Stimulated activated naive CD8-positive, alpha-beta T cell treated with anti-CD3 and anti-CD28 coated beads, Interleukin-15, amount 100 ng/mL, for 72 hours (primary cell): Measurements from ENCODE around the gene SPEM3.
A peak's percentile ranks its signal among the peaks of the same experiment; 100 is the strongest.

Source experiments
- ATAC-seq: fragments of 150-1000 bp; cut with Tn5 transposase; 2 replicates; pipeline ENCODE4 v1.10.0; 2021; ENCODE audit warnings: mild to moderate bottlenecking, moderate library complexity
- DNase-seq, 2 donors: peaks; one replicate each; pipeline ENCODE4 v3.0.0; 2021 to 2022
- H3K27ac Mint-ChIP-seq, 2 donors: one replicate each; pipeline ENCODE4 v1.8.0; 2022; ENCODE audit warnings: mild to moderate bottlenecking in 2 of 2, mixed read lengths in 2 of 2, moderate library complexity in 2 of 2
- H3K27me3 Mint-ChIP-seq: one replicate; pipeline ENCODE4 v1.8.0; 2022; ENCODE audit warnings: mixed read lengths
- H3K4me1 Mint-ChIP-seq: one replicate; pipeline ENCODE4 v1.8.0; 2022; ENCODE audit warnings: mild to moderate bottlenecking, mixed read lengths
- H3K4me3 Mint-ChIP-seq, 2 donors: one replicate each; pipeline ENCODE4 v1.8.0; 2022; ENCODE audit warnings: mild to moderate bottlenecking in 2 of 2, mixed read lengths in 2 of 2, moderate library complexity in 1 of 2
- H3K9me3 Mint-ChIP-seq, 2 donors: one replicate each; pipeline ENCODE4 v1.8.0; 2022; ENCODE audit warnings: mixed read lengths in 2 of 2

The SPEM3 gene

GRCh38 chr17:7428557-7428956 is at the start of gene SPEM3:
SPEM3 (plus strand) TSS chr17:7428857; CDS start chr17:7428903, 46 bp downstream.
- no peaks in the 10 kb centered on the region for H3K9me3 Mint-ChIP-seq
- no peak within 1 kb of the TSS for H3K27ac Mint-ChIP-seq
- no peaks in the 10 kb centered on the region for H3K4me1 Mint-ChIP-seq
- ATAC-seq, result no peak
- H3K27me3 Mint-ChIP-seq, result no peaks in the 10 kb centered on the region
- DNase-seq, result no peak
- H3K4me3 Mint-ChIP-seq, result no peak within 1 kb of the TSS

GRCh38 chr17:7379134-7379533 is 49.5 kb upstream of the SPEM3 start:
- Mint-ChIP-seq H3K4me1 (peaks cover 20% of the 10 kb centered on the region), H3K27me3 (peaks cover 68% of the 10 kb centered on the region), H3K4me3 (no peak overlapping the region), H3K9me3 (peaks cover 7 to 8% of the 10 kb centered on the region in 2 donors), H3K27ac (no peak overlapping the region)
- no peak for DNase-seq
- ATAC-seq, result no peak

- Mint-ChIP-seq H3K27me3 (peaks cover 68% of the 10 kb centered on the region), H3K9me3 (peaks cover 7 to 8% of the 10 kb centered on the region in 2 donors), H3K4me3 (peak overlapping the region in 1 of 2 donors; percentile 9), H3K4me1 (peaks cover 28% of the 10 kb centered on the region), H3K27ac (no peak overlapping the region)
- DNase-seq, result no peak
- ATAC-seq, result no peak
These were observed 48.3 kb upstream of the SPEM3 start for GRCh38 chr17:7380321-7380720.

GRCh38 chr17:7380855-7381683 is 47.6 kb upstream of the SPEM3 start, which contains the start of gene TNK1:
TNK1 (plus strand) TSS chr17:7381089; CDS start chr17:7382927, 1,838 bp downstream.
- H3K27ac Mint-ChIP-seq, result peak within 1 kb of the TSS in 1 of 2 donors; percentile 32
- H3K9me3 Mint-ChIP-seq, result peaks cover 7 to 8% of the 10 kb centered on the region in 2 donors
- DNase-seq, result no peak
- ATAC-seq, result no peak
- peaks cover 67% of the 10 kb centered on the region for H3K27me3 Mint-ChIP-seq
- H3K4me3 Mint-ChIP-seq, result peak within 1 kb of the TSS in 1 of 2 donors; percentile 66
- H3K4me1 Mint-ChIP-seq, result peaks cover 32% of the 10 kb centered on the region

- DNase-seq (no peak), ATAC-seq (no peak)
- Mint-ChIP-seq H3K4me1 (peaks cover 38% of the 10 kb centered on the region), H3K27me3 (peaks cover 50% of the 10 kb centered on the region), H3K9me3 (peaks cover 7 to 8% of the 10 kb centered on the region in 2 donors), H3K27ac (no peak overlapping the region), H3K4me3 (peak overlapping the region in 1 of 2 donors; percentile 89)
These were observed 45.8 kb upstream of the SPEM3 start for GRCh38 chr17:7382901-7383300.

- Mint-ChIP-seq H3K4me1 (peaks cover 38% of the 10 kb centered on the region), H3K27me3 (peaks cover 46% of the 10 kb centered on the region), H3K9me3 (peaks cover 7 to 8% of the 10 kb centered on the region in 2 donors), H3K4me3 (peak overlapping the region; percentile 78 to 89), H3K27ac (peak overlapping the region in 1 of 2 donors; percentile 16)
- DNase-seq, result no peak
- ATAC-seq, result no peak
These were observed 45.3 kb upstream of the SPEM3 start for GRCh38 chr17:7383371-7383741.

- H3K9me3 Mint-ChIP-seq, result peaks cover 7% of the 10 kb centered on the region in 2 donors
- peak overlapping the region in 1 of 2 donors; percentile 16 for H3K27ac Mint-ChIP-seq
- ATAC-seq, result peak; percentile 97
- H3K27me3 Mint-ChIP-seq, result peaks cover 43% of the 10 kb centered on the region
- H3K4me3 Mint-ChIP-seq, result peak overlapping the region; percentile 78 to 89
- H3K4me1 Mint-ChIP-seq, result peaks cover 38% of the 10 kb centered on the region
- peak; percentile 75 to 77 for DNase-seq
These were observed 44.7 kb upstream of the SPEM3 start for GRCh38 chr17:7383742-7384488.

- DNase-seq, result no peak
- Mint-ChIP-seq H3K9me3 (peaks cover 0 to under 1% of the 10 kb centered on the region in 2 donors), H3K4me3 (peak overlapping the region; percentile 78 to 89), H3K27ac (no peak overlapping the region), H3K4me1 (peaks cover 38% of the 10 kb centered on the region), H3K27me3 (peaks cover 36% of the 10 kb centered on the region)
- ATAC-seq, result no peak
These were observed 44.1 kb upstream of the SPEM3 start for GRCh38 chr17:7384489-7385081.

GRCh38 chr17:7388856-7389255 is 39.8 kb upstream of the SPEM3 start:
- H3K9me3 Mint-ChIP-seq, result no peaks in the 10 kb centered on the region
- H3K27ac Mint-ChIP-seq, result no peak overlapping the region
- DNase-seq (no peak), ATAC-seq (no peak)
- H3K4me3 Mint-ChIP-seq, result no peak overlapping the region
- H3K4me1 Mint-ChIP-seq, result peaks cover 54% of the 10 kb centered on the region
- no peaks in the 10 kb centered on the region for H3K27me3 Mint-ChIP-seq

- Mint-ChIP-seq H3K9me3 (no peaks in the 10 kb centered on the region), H3K4me1 (peaks cover 51% of the 10 kb centered on the region), H3K4me3 (no peak overlapping the region), H3K27me3 (no peaks in the 10 kb centered on the region), H3K27ac (peak overlapping the region in 1 of 2 donors; percentile 50)
- no peak for DNase-seq
- no peak for ATAC-seq
These were observed 38.4 kb upstream of the SPEM3 start for GRCh38 chr17:7389924-7390910.

GRCh38 chr17:7391307-7391706 is 37.4 kb upstream of the SPEM3 start:
- H3K4me3 Mint-ChIP-seq, result no peak overlapping the region
- peak overlapping the region; percentile 6 to 39 for H3K27ac Mint-ChIP-seq
- ATAC-seq (no peak), DNase-seq (no peak)
- no peaks in the 10 kb centered on the region for H3K9me3 Mint-ChIP-seq
- no peaks in the 10 kb centered on the region for H3K27me3 Mint-ChIP-seq
- peaks cover 54% of the 10 kb centered on the region for H3K4me1 Mint-ChIP-seq

- Mint-ChIP-seq H3K4me3 (peak overlapping the region; percentile 89 to 92), H3K27ac (peak overlapping the region; percentile 46 to 75), H3K4me1 (peaks cover 49% of the 10 kb centered on the region), H3K27me3 (no peaks in the 10 kb centered on the region), H3K9me3 (no peaks in the 10 kb centered on the region)
- ATAC-seq (no peak), DNase-seq (no peak)
These were observed 35.7 kb upstream of the SPEM3 start for GRCh38 chr17:7392696-7393612.

- Mint-ChIP-seq H3K4me1 (peaks cover 49% of the 10 kb centered on the region), H3K9me3 (no peaks in the 10 kb centered on the region), H3K4me3 (peak overlapping the region; percentile 89 to 92), H3K27me3 (no peaks in the 10 kb centered on the region), H3K27ac (peak overlapping the region; percentile 80 to 96)
- DNase-seq, result peak; percentile 35 to 69
- ATAC-seq, result peak; percentile 72
These were observed 34.8 kb upstream of the SPEM3 start for GRCh38 chr17:7393613-7394451.
